HepG2 (cell line): ENCODE data around the gene RHOT1. TPM values are rescaled to one million over a fixed set of nuclear protein-coding genes. Genes with fewer than 3 reads are reported as not detected.
"Not testable (repeated sequence)": the region's sequence is repeated elsewhere in the genome, so short reads cannot be mapped to it uniquely, and the experiment has no call there.

Source experiments
- ATAC-seq: fragments of 200-7000 bp; cut with Tn5 transposase; 3 replicates; pipeline ENCODE4 v1.9.1; 2020; ENCODE audit warnings: mild to moderate bottlenecking, moderate library complexity
- BruUV-seq: library from RNA; stranded (reverse); fragments of 400-500 nt; replicated peaks from 2 replicates; lab custom pipeline; 2021; lab: Mats Ljungman, UMichigan
- CTCF ChIA-PET: fragments of 300-600 bp; formaldehyde crosslinking; extraction: SDS; loops from one replicate; lab custom pipeline; 2021; ENCODE audit warnings: low total read pairs, inconsistent platforms, low intra/inter-chr PET ratio; lab: Yijun Ruan, JAX
- POLR2A ChIA-PET: fragments of 350-600 bp; sonication (Branson Sonifier 250); formaldehyde crosslinking; loops from one replicate; lab custom pipeline; 2020; ENCODE audit warnings: antibody characterized with exemption, inconsistent platforms; lab: Yijun Ruan, JAX
- DNase-seq: peaks from one replicate; pipeline ENCODE4 v3.0.0-alpha.2; 2015; ENCODE audit warnings: low spot score
- FAIRE-seq: peaks from 3 replicates; lab custom pipeline; 2011; peaks lifted over from hg19 to GRCh38; lab: Jason Lieb, UNC
- H2AFZ ChIP-seq: one replicate; pipeline ENCODE4 v1.6.1; 2011; ENCODE audit warnings: low read length, inconsistent platforms
- H3K27ac ChIP-seq: fragments of 300-600 bp; 3 replicates; pipeline ENCODE4 v1.8.0; 2011; ENCODE audit warnings: mixed run types, mild to moderate bottlenecking, mixed read lengths, low read length, inconsistent platforms; ENCODE audit not compliant: insufficient read depth; ENCODE audit errors: extremely low read length
- H3K27me3 ChIP-seq, 2 experiments: fragments of 200-600 bp in 1 of 2; 2 replicates in 1 of 2; 3 replicates in 1 of 2; pipeline versions ENCODE4 v1.6.0 to v1.8.0; 2011; ENCODE audit warnings: low read length in 2 of 2, mild to moderate bottlenecking in 2 of 2, moderate library complexity in 2 of 2, inconsistent platforms in 1 of 2; ENCODE audit not compliant: insufficient read depth in 2 of 2, control insufficient read depth in 1 of 2
- H3K36me3 ChIP-seq, 2 experiments: fragments of 200-600 bp in 1 of 2; replicated peaks in 1 of 2; 2 replicates in 1 of 2; 3 replicates in 1 of 2; pipeline versions ENCODE4 v1.5.1 to v1.8.0; 2011; ENCODE audit warnings: low read length in 2 of 2, inconsistent platforms in 1 of 2; ENCODE audit not compliant: insufficient read depth in 2 of 2, control insufficient read depth in 1 of 2
- H3K4me1 ChIP-seq: 2 replicates; pipeline ENCODE4 v1.5.1; 2012; ENCODE audit warnings: low read length, inconsistent platforms; ENCODE audit not compliant: insufficient read depth
- H3K4me2 ChIP-seq: 2 replicates; pipeline ENCODE4 v1.6.0; 2011; ENCODE audit warnings: low read depth, low read length, inconsistent platforms
- H3K4me3 ChIP-seq, 3 experiments: fragments of 200-600 bp in 1 of 3; sonication (generic), shearing (Covaris generic) in 1 of 3; replicated peaks in 1 of 3; 2 replicates each; pipeline ENCODE4 v1.5.1; 2011 to 2016; ENCODE audit warnings: low read length in 3 of 3, inconsistent platforms in 2 of 3, low read depth in 2 of 3, mild to moderate bottlenecking in 2 of 3, control low read depth in 1 of 3, mixed read lengths in 1 of 3; ENCODE audit not compliant: insufficient read depth in 1 of 3
- H3K79me2 ChIP-seq: one replicate; pipeline ENCODE4 v1.6.1; 2011; ENCODE audit warnings: low read length, inconsistent platforms; ENCODE audit not compliant: insufficient read depth
- H3K9ac ChIP-seq: 2 replicates; pipeline ENCODE4 v1.6.0; 2011; ENCODE audit warnings: mild to moderate bottlenecking, low read depth, low read length, inconsistent platforms; ENCODE audit not compliant: insufficient read depth
- H3K9me3 ChIP-seq: 2 replicates; pipeline ENCODE4 v1.5.1; 2012; ENCODE audit warnings: mild to moderate bottlenecking, low read length
- H4K20me1 ChIP-seq: 2 replicates; pipeline ENCODE4 v1.6.0; 2011; ENCODE audit warnings: inconsistent platforms, mild to moderate bottlenecking, low read length, moderate library complexity; ENCODE audit not compliant: insufficient read depth
- DNMT3B ChIP-seq: conservative IDR thresholded peaks from 2 replicates; pipeline ENCODE4 v1.6.1; 2016; ENCODE audit warnings: missing biosample characterization, control low read depth
- EP300 ChIP-seq, 3 experiments: sonication (generic) in 1 of 3; formaldehyde crosslinking in 1 of 3; IDR thresholded peaks; 2 replicates each; pipeline versions ENCODE4 v1.5.1 to v1.6.1; 2011 to 2020; ENCODE audit warnings: low read depth in 2 of 3, low read length in 2 of 3, borderline replicate concordance in 1 of 3, improper control_type of control experiment in 1 of 3, mild to moderate bottlenecking in 1 of 3, missing genetic modification reagents in 1 of 3, moderate library complexity in 1 of 3
- NFYC ChIP-seq: IDR thresholded peaks from 2 replicates; pipeline ENCODE4 v1.6.1; 2016; ENCODE audit warnings: missing genetic modification reagents, missing compliant biosample characterization
- WGBS: methylation state at CpG from one replicate; pipeline ENCODE4 v1.1.6; 2017; ENCODE audit warnings: low lambda C conversion rate; 5-methylcytosine and 5-hydroxymethylcytosine counted together
- in situ Hi-C: cut with HindIII; loops from 2 replicates; pipeline ENCODE4 v1.10.0; 2017; ENCODE audit warnings: low pct_unique_long_range_greater_than_20kb; ENCODE audit not compliant: extremely low pct_ligation_motif_present
- intact Hi-C: fragments of 100-400 bp; cut with micrococcal nuclease; formaldehyde crosslinking; loops from one replicate; pipeline ENCODE4 v1.10.0; 2022; ENCODE audit not compliant: unreplicated experiment
- polyA plus RNA-seq, 8 experiments: library from polyadenylated mRNA; depleted of rRNA in 3 of 8; stranded (reverse) in 7 of 8; unstranded in 1 of 8; fragments of >200 nt; fragmentation: Illumina TruSeq in 4 of 8; extraction: Trizol in 4 of 8; gene quantifications; 2 replicates each; pipeline versions ENCODE4 v1.2.1 to v1.2.3, GENCODE V29; 2011 to 2016; ENCODE audit warnings: low read depth in 4 of 8, missing spikeins in 1 of 8, mixed read lengths in 1 of 8; ENCODE audit not compliant: insufficient read depth in 1 of 8
- total RNA-seq, 5 experiments: library from RNA; depleted of rRNA; stranded (reverse); fragments of >200 nt; fragmentation: Illumina TruSeq; extraction: Trizol; gene quantifications; 2 replicates each; pipeline ENCODE4 v1.2.3, GENCODE V29; 2016; ENCODE audit warnings: low read depth in 1 of 5
- TF ChIP-seq, protein P1 (sequence below): sonication (generic); formaldehyde crosslinking; IDR thresholded peaks from 2 replicates; pipeline ENCODE4 v1.5.1; 2020; ENCODE audit warnings: missing genetic modification reagents, mild to moderate bottlenecking, borderline replicate concordance
- TF ChIP-seq, protein P2 (sequence below): sonication (generic); formaldehyde crosslinking; IDR thresholded peaks from 2 replicates; pipeline ENCODE4 v1.4.0; 2020; ENCODE audit warnings: missing genetic modification reagents
- TF ChIP-seq, protein P3 (sequence below): sonication (generic); formaldehyde crosslinking; IDR thresholded peaks from 2 replicates; pipeline ENCODE4 v1.5.0; 2020; ENCODE audit warnings: mild to moderate bottlenecking, missing genetic modification reagents

The RHOT1 gene
- total and polyA plus RNA-seq, 2 of the 13 experiments (the other 11 are each of a cell fraction or from before 2014, with no cell fraction given): 25.6 to 41.5 TPM

DNA sequence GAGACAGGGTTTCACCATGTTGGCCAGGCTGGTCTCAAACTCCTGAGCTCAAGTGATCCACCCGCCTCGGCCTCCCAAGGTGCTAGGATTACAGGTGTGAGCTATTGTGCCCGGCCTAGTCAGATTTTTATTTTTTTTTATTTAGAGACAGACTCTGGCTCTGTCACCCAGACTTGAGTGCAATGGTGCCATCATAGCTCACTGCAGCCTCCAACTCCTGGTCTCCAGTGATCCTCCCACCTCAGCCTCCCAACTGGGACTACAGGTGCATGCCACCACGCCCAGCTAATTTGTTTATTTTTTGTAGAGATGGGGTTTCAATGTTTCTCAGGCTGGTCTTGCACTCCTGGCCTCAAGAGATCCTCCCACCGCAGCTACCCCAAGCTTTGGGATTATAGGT is 2.8 kb upstream of the RHOT1 start:
- in situ Hi-C loops, BruUV-seq: not testable (repeated sequence)

DNA sequence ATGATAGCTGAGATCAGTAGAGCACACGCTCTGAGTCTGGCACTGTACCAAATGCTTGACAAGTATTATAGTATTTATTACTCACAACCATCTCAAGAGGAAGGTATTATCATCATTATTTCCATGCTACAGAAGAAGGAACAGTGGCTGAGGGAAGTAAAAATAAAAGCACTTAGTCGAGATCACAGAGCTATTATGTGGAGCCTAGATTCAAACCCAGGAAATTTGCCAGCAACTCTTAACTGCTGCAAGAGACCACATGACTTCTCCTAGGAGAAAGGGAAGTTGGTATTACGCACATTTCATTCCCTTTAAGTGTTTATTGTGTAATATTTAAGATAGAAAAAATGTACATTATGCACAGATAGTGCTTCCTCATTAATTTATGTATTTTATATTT is 1.0 kb upstream of the RHOT1 start:
- Histone ChIP-seq H3K9me3 (no peaks in the 10 kb centered on the region), H3K9ac (peak overlapping the region; percentile 68), H3K4me1 (peaks cover 44% of the 10 kb centered on the region), H3K27me3 (no peaks in the 10 kb centered on the region; a peak in 2 of 5 replicates), H3K36me3 (peaks cover 1 to 3% of the 10 kb centered on the region in 2 experiments; a peak in 1 of 5 replicates), H3K4me2 (peak overlapping the region; percentile 86), H4K20me1 (no peaks in the 10 kb centered on the region), H2AFZ (peak overlapping the region; percentile 94), H3K4me3 (peak overlapping the region; percentile 64 to 95 (median 86); a peak in 5 of 6 replicates), H3K27ac (peak overlapping the region; percentile 68), H3K79me2 (peaks cover 18% of the 10 kb centered on the region)
- ATAC-seq: no peak
- no peak for FAIRE-seq
- CTCF ChIA-PET: no interaction called here
- in situ Hi-C loops: no loop called here
- no peak for DNase-seq
- POLR2A ChIA-PET: no interaction called here
- WGBS: 37% methylated on average over 3 of the region's 3 CpGs
- no TSS peak for BruUV-seq
- intact Hi-C loops: loop anchor here (10.0 kb wide), 1 partner anchor 64 kb away; no protein-coding TSS in a partner anchor
- TF ChIP-seq NFYC (CRISPR knock-in tag) (no peak), DNMT3B (no peak), EP300 (IDR thresholded peaks at IDR 0.05; ENCODE audit: low read depth in 2 of 2, low read length in 2 of 2) (no peak), EP300 (CRISPR knock-in tag; IDR thresholded peaks at IDR 0.05; ENCODE audit: borderline replicate concordance) (no peak)
- TF ChIP-seq, protein P1, sequence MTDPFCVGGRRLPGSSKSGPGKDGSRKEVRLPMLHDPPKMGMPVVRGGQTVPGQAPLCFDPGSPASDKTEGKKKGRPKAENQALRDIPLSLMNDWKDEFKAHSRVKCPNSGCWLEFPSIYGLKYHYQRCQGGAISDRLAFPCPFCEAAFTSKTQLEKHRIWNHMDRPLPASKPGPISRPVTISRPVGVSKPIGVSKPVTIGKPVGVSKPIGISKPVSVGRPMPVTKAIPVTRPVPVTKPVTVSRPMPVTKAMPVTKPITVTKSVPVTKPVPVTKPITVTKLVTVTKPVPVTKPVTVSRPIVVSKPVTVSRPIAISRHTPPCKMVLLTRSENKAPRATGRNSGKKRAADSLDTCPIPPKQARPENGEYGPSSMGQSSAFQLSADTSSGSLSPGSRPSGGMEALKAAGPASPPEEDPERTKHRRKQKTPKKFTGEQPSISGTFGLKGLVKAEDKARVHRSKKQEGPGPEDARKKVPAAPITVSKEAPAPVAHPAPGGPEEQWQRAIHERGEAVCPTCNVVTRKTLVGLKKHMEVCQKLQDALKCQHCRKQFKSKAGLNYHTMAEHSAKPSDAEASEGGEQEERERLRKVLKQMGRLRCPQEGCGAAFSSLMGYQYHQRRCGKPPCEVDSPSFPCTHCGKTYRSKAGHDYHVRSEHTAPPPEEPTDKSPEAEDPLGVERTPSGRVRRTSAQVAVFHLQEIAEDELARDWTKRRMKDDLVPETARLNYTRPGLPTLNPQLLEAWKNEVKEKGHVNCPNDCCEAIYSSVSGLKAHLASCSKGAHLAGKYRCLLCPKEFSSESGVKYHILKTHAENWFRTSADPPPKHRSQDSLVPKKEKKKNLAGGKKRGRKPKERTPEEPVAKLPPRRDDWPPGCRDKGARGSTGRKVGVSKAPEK (CRISPR knock-in tag): no peak
- TF ChIP-seq, protein P2, sequence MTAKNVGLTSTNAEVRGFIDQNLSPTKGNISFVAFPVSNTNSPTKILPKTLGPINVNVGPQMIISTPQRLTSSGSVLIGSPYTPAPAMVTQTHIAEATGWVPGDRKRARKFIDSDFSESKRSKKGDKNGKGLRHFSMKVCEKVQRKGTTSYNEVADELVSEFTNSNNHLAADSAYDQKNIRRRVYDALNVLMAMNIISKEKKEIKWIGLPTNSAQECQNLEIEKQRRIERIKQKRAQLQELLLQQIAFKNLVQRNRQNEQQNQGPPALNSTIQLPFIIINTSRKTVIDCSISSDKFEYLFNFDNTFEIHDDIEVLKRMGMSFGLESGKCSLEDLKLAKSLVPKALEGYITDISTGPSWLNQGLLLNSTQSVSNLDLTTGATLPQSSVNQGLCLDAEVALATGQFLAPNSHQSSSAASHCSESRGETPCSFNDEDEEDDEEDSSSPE (CRISPR knock-in tag): no peak

More for the DNA sequence above, 2.8 kb upstream of the RHOT1 start:
- not testable (repeated sequence) for FAIRE-seq, H3K9ac ChIP-seq, DNase-seq, H2AFZ ChIP-seq, H3K36me3 ChIP-seq
- WGBS: 60% methylated on average over 5 of the region's 5 CpGs
- H3K4me1 ChIP-seq: peaks cover 38% of the 10 kb centered on the region
- TF ChIP-seq, protein P3, sequence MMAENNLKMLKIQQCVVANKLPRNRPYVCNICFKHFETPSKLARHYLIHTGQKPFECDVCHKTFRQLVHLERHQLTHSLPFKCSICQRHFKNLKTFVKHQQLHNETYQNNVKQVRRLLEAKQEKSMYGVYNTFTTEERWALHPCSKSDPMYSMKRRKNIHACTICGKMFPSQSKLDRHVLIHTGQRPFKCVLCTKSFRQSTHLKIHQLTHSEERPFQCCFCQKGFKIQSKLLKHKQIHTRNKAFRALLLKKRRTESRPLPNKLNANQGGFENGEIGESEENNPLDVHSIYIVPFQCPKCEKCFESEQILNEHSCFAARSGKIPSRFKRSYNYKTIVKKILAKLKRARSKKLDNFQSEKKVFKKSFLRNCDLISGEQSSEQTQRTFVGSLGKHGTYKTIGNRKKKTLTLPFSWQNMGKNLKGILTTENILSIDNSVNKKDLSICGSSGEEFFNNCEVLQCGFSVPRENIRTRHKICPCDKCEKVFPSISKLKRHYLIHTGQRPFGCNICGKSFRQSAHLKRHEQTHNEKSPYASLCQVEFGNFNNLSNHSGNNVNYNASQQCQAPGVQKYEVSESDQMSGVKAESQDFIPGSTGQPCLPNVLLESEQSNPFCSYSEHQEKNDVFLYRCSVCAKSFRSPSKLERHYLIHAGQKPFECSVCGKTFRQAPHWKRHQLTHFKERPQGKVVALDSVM (CRISPR knock-in tag): peak; percentile 68
- TF ChIP-seq, all 625 proteins: peak for 1; not testable (repeated sequence) for 624
- ATAC-seq, POLR2A ChIA-PET, intact Hi-C loops, H3K27me3 ChIP-seq, H3K9me3 ChIP-seq, H3K4me2 ChIP-seq, H4K20me1 ChIP-seq, CTCF ChIA-PET, H3K4me3 ChIP-seq, H3K27ac ChIP-seq: not testable (repeated sequence)
- peaks cover 11% of the 10 kb centered on the region for H3K79me2 ChIP-seq
